ENCODE measurements around the gene TUBD1. TPM values are rescaled to one million over a fixed set of nuclear protein-coding genes. Genes with fewer than 3 reads are reported as not detected.

The TUBD1 gene
- total and polyA plus RNA-seq, 2 of the 13 experiments (the other 11 are each of a cell fraction or from before 2014, with no cell fraction given), result 18.2 to 25.9 TPM

DNA sequence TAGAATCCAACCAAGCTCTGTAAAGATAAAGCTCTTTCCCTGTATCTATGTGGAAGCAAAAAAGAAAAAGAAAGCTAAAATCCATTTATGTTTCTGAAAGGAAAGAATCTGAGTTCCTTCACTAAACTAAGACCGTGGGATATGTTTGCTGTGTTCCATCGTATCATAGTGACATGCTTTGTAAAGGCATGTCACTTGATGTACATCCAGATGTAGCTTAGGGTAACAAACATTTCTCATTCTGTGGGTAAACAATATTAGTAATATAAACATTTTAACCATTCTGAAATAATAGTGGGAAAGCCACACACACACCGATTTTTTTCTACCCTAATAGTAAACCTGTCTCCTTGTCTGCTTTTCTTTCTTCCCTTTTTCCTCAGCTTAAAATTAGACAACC, 78.1 kb downstream of the TUBD1 start (continued):
- TF ChIP-seq, protein P1, sequence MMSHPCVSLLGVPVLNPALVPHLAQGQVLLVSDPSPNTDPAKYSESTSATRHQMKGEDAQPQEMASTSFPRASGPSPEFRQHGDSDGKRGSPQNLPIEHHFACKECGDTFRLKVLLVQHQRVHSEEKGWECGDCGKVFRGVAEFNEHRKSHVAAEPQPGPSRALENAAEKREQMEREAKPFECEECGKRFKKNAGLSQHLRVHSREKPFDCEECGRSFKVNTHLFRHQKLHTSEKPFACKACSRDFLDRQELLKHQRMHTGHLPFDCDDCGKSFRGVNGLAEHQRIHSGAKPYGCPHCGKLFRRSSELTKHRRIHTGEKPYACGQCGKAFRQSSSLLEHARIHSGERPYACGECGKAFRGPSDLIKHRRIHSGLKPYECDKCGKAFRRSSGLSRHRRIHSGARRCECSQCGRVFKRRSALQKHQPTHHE (CRISPR knock-in tag; IDR thresholded peaks at IDR 0.05; ENCODE audit: borderline replicate concordance), result no peak
- TF ChIP-seq ZNF747 (CRISPR knock-in tag; IDR thresholded peaks at IDR 0.05; ENCODE audit: borderline replicate concordance) (no peak), SNAI1 (CRISPR knock-in tag; IDR thresholded peaks at IDR 0.05; ENCODE audit: borderline replicate concordance) (no peak), YEATS4 (CRISPR knock-in tag; IDR thresholded peaks at IDR 0.05; ENCODE audit: borderline replicate concordance) (no peak), MIER3 (CRISPR knock-in tag; IDR thresholded peaks at IDR 0.05; ENCODE audit: borderline replicate concordance) (no peak)
- TF ChIP-seq, protein P2, sequence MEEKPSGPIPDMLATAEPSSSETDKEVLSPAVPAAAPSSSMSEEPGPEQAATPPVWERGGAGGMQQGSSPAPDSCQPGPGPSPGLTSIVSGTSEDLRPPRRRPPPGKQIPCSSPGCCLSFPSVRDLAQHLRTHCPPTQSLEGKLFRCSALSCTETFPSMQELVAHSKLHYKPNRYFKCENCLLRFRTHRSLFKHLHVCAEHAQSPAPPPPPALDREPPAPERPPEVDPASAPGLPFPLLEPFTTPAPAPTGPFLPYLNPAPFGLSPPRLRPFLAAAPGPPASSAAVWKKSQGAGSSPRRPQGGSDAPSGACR (CRISPR knock-in tag; IDR thresholded peaks at IDR 0.05), result no peak
- TF ChIP-seq, protein P3, sequence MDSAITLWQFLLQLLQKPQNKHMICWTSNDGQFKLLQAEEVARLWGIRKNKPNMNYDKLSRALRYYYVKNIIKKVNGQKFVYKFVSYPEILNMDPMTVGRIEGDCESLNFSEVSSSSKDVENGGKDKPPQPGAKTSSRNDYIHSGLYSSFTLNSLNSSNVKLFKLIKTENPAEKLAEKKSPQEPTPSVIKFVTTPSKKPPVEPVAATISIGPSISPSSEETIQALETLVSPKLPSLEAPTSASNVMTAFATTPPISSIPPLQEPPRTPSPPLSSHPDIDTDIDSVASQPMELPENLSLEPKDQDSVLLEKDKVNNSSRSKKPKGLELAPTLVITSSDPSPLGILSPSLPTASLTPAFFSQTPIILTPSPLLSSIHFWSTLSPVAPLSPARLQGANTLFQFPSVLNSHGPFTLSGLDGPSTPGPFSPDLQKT (CRISPR knock-in tag; IDR thresholded peaks at IDR 0.05; ENCODE audit: borderline replicate concordance), result no peak
- TF ChIP-seq, protein P4, sequence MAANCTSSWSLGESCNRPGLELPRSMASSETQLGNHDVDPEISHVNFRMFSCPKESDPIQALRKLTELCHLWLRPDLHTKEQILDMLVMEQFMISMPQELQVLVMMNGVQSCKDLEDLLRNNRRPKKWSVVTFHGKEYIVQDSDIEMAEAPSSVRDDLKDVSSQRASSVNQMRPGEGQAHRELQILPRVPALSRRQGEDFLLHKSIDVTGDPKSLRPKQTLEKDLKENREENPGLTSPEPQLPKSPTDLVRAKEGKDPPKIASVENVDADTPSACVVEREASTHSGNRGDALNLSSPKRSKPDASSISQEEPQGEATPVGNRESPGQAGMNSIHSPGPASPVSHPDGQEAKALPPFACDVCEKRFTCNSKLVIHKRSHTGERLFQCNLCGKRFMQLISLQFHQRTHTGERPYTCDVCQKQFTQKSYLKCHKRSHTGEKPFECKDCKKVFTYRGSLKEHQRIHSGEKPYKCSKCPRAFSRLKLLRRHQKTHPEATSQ (CRISPR knock-in tag; IDR thresholded peaks at IDR 0.05; ENCODE audit: borderline replicate concordance), result no peak
